ENCODE data around the gene CHST11.

Gene CHST11

DNA sequence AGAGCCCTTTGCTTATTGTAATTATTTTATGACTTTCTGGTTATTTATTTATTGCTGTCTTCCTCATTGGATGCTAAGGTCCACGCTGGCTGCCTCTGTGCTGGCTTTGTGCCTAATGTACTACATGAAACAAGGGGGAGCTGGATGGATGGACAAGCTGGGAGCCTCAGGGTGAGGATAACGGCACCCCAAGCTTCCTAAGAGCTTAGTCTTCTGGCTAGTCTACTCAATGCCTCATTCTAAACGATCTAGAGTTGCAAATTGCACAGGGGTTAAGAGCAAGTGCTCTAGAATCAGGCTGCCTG, 172.0 kb downstream of the CHST11 start:
- DNase-seq (ENCODE audit: low read depth in 2 of 2): no peak

DNA sequence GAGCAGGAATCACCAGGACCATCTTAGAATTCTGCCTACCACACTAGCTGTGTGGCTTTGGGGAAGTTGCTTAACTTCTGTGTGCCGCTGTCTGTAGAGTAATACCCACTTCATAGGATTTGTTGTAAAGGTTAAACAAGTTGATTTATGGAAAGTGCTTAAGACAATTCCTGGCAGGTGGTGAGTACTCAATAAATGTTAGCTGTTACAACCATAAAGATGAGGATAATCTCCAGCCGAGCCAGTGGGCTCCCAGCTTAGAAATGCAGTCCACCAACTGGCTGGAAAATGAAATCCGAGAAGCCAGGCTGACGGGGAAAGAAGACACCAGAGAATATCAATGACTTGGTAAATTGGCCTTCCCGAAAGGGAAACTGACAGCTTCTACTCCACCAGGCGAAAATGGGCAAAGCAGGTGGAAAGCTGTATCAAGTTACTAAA, 173.5 kb downstream of the CHST11 start:
- no peak for DNase-seq (ENCODE audit: low read depth in 2 of 2)

DNA sequence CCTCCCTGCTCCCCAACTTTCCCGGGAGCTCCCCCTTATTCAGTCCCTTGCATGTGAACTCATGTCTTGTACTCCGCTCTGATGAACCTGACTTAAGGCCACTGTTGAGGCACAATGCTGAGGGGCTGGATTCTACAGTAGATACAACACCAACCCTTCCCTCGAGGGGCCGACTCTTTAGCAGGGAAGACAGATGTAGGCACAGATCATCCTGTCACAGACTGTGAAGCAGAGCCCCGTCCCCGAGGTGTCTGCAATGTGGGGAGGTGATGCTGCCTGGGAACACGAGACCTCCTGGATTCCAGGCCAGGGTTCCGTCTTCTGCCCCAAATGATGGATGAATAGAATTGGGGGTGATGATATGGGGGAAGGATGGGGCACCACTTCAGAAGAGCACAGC, 175.1 kb downstream of the CHST11 start:
- no peak for DNase-seq (ENCODE audit: low read depth in 2 of 2)

DNA sequence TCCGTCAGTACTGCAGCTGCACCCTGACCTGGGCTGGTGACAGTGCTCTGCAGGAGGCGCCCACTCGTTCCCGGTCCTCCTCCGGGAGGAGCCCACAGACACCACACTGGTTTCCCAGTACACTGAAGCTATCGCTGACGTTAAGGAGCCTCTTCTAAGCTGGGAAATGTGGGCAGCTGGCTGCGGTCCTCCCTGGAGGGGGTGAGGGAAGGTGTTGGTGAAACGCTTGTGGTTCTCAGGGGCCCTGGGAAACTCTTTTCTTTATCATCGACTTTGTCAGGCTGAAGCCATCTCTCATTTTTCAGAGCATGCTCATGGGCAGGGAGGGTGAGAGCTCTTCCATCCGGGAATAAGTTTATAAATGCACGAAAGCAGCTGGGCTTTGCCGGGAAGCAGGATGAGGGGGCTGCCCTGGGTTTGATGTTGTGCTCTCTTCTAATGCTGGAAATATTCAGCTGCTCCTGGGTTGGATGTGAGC, 176.0 kb downstream of the CHST11 start:
- peak; percentile 61 to 63 for DNase-seq (ENCODE audit: low read depth in 2 of 2)

DNA sequence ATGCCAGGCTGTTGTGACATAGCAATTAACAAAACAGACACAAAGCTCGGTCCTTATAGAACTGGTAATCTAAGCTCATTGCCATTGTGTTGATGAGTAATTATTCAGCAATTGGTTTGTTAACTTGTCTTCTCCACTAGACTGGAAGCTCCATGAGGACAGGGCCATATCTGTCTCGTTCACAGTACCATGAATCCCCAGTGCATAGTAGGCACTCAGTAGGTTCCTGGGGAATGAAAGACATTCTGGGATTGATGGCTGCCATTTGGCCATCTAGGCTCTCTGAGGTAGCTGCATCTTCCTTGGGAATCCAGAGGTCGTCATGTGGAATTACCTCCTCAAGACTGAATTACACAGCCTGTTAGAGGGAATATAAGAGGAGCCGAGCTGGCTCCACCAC, 177.3 kb downstream of the CHST11 start:
- no peak for DNase-seq (ENCODE audit: low read depth in 2 of 2)

DNA sequence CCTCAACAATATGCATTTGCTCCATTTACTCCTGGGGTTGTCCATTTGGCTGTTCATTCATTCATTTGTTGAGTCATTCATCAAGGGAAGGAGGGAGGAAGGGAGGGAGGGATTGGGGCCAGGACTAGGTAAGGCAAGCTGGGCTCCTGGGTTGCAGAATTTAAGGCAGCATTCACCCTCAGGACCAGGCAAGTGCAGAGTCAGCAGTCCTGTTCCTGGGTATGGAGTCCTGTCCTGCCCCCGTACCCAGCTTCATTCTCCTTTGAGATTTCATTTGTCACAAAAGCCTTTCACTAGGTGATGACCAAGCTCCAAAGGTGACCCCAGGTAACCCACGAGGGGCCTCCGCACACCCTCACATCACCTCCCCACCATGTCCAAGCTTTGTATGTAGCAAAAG, 178.1 kb downstream of the CHST11 start:
- no peak for DNase-seq (ENCODE audit: low read depth in 2 of 2)

DNA sequence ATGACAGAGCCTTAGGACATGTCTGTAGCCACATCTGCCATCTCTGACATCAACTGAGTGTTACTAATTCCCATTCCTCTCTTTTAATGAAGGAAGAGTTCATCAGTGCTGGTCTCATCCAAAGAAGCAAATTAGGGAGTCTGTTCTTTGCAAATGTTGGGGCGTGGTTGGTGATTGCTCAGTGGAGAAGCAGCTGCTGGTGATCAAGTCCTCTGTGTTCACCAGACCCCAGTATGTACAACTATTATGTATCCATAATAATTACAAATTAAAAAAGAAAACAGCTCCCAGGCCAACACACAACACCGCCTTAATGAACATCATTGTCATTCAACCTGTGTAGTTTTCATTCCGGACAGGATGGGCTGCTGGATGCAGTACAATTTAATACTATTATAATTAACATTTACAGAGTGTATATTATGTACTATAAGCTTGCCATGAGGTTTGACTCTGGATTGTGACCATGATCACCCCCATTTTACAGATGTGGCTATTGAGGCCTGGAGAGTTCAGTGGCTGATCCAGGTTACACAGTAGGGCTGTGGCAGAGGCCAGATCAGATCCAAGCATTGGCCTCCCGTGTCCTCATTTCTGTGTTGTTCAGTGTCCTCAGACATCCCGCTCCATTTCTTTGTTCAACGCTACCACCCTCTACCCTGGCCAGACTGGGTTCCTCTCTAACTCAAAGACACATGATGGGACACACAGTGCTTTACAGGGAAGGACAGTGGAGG, 179.0 kb downstream of the CHST11 start:
- no peak for DNase-seq (ENCODE audit: low read depth in 2 of 2)

DNA sequence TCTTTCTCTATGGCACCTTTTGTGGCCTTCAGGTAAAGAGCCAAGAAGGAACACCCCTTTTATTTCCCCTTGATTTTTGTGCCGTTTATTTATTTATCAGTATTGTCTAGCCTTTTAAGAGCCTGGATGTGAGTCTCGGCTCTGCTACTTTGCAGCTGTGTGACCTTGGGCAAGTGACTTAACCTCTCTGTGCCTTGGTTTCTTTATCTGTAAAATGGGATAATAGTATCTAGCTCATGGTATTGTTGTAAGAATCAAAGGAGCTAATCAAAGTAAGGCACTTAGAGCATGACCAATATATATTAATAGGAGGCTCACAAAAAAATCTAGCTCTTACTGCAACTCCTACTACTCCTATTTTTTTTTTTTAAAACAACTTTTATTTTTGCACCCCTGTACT, 179.7 kb downstream of the CHST11 start:
- DNase-seq (ENCODE audit: low read depth in 2 of 2): no peak

DNA sequence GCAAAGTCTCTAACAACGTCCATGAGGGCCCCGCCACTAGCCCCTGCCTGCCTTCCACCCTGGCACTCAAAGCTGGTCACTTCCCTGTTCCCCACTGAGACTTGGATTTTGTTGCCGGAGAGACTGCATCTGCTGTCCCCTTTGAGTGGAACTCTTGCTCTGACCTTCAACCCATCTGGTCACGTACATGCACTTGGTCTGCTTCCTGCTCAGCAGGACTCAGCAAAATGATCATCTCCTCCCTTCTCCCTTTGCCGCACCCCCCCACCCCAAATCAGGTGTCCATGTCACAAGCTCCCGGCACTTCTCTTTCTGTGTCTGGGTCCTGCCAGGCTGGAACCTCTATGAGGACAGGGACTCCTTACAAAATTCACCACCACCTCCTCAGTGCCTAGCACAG, 180.9 kb downstream of the CHST11 start:
- DNase-seq (ENCODE audit: low read depth in 2 of 2): no peak

DNA sequence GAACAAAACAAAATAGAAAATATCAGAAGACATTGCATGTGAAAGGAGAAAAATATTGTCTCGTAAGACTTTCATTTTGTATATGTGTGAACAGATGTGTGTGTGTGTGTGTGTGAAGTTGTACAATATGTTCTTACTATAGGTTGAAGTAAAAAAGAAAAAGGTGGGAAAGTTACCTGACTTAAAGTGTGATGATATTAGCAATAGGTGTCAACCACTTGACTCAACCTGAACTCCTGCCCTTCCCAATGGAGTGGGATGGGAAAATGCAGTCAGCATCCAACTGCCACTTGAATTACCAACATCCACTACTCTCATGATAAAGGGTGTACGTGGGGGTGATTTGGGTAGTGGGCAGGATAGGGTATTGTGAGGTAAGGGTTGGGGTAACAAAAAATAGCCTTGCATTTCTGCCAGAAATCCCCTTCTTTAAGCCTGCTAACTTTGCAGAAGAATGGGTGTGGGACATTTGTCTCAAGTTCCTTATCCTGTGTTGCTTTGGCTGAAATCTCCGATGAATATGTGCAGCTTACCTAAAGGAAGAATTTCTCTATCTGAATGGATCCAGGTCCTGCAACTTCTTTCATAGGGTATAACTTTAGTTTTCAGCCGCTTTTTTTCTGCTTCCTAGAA, 181.6 kb downstream of the CHST11 start:
- DNase-seq (ENCODE audit: low read depth in 2 of 2): no peak

DNA sequence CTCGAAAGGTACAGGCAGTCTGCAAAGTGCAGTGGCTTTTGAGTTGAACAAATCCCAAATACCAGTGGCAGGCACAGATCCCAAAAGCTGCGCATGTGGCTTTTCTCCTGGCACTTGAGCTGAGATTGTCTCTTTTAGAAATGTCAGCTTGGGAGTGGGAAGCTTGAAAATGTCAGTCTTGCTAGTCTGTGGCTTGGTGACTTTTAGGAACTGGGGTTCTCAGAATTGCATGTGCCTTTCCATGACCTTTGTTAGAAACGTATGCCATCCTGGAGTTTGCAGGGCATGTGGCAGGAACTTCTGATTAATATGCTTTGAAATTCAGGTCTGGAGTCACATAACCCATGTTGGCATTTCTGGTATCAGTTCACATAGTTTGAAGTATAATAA, 182.1 kb downstream of the CHST11 start:
- no peak for DNase-seq (ENCODE audit: low read depth in 2 of 2)

DNA sequence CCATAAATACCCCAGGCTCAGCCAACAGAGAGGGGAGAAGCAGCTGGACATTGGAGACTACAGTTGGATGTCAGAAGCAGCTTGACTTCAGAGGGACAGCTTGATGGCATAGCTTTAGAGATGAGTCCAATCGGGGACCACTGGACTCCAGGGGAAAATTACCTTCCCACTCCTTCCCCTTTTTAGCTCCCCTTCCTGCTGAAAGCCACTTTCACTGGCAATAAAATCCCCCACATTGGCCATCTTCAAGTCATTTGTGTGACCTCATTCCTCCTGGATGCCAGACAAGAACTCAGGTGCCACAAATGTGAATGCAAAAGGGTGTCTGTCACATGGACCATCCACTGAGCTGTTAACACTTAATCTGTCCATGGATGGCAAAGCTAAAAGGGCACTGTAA, 184.2 kb downstream of the CHST11 start:
- no peak for DNase-seq (ENCODE audit: low read depth in 2 of 2)

DNA sequence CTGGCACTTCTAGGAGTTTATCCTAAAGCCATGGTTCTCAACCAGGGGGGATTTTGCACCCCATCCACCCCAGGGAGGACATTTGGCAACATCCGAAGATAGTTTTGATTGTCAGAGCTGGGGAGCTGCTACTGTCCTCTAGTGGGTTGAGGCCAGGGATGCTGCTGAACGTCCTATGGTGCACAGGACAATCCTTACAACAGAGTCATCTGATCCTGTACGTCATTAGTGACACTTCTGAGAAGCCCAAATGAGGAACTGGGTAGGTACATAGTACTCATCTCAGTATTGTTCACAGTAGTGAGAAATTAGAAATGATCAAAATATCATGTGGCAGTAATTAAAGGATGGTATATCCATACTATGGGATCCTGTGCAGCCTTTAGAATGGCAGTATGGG, 185.1 kb downstream of the CHST11 start:
- no peak for DNase-seq (ENCODE audit: low read depth in 2 of 2)

DNA sequence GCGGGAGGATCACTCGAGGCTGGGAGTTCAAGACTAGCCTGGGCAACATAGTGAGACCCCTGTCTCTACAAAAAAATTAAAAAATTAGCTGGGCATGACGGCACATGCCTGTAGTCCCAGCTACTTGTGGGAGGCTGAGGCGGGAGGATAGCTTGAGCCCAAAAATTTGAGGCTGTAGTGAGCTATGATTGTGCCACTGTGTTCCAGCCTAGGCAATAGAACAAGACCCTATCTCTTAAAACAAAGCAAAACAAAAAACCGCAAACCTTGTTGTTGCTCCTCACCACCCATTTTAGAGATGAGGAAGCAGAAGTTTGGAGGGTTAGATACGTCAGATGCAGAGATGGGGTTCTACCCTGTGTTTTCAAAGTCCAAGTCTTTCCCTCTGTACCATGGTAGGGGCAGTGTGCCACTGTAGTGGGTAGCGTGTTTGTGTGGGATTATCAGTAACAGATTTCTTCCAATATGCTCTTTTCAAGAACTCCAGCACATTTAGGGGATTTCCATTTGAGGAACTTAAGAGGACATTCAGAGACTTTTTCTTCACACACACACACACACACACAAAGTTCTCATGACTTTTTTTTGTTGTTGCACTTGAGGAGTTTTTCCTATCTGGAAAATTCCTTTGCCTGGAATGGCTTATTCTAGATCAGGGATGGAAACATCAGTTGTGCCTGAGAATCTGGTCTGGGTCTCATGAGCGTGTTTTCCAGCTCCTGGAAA, 186.5 kb downstream of the CHST11 start:
- DNase-seq (ENCODE audit: low read depth in 2 of 2): no peak

DNA sequence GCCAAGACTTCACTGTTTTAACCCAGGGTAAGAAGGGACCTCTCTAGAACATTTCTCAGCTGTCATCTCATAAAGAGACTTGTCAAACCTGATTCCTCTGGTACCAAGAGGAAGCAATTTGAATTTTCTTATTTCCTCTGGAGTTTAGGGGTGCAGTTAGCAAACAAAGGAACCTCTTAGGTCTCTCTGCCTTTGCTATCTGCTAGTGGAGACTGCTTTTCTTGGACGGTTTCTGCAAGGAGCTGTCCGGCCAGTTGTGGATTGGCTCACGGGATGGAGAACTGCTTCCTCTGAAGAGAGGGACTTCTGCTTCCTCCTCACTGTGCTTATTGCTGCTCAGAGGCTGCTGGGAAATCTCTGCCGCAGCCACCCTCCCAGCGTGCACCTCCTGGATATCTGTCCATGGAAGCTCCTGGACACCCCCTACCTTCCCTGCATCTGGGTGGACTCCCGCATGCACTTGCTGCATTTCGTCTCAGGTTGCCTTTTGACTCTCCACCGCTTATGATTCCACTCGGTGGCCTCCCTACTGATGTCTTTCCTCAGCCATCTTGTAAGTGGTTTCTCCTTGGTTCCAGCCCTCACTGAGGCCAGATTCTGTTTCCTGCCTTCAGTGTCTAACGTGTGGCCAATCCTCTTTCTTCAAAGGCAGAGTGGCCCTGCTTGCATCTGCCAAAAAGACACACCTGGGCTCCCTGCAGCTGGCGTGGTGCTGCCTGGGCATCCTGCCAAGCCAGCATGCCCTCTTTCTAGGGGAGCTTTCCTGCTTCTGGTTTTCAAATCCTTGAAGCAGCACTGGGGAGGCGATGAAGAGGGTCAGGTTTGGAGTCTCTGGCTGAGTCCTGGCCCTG, 187.3 kb downstream of the CHST11 start:
- no peak for DNase-seq (ENCODE audit: low read depth in 2 of 2)

DNA sequence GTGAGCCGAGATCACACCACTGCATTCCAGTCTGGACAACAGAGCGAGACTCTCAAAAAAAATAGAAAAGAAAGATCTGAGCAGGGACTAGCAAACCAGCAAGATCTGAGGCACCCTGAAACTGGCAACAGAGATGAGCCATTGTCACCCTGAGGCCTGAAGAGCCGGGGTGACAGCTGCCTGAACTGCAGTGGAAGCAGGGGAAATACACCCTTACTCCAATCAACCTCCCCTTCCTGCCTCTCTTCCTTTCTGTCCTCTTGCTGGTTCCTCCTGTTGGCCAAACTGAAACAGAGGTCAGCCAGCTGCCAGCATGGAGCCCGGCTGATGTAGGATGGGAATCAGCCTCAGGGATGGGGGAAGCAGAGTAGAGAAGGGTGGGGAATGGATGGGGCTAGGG, 192.0 kb downstream of the CHST11 start:
- DNase-seq (ENCODE audit: low read depth in 2 of 2): no peak

DNA sequence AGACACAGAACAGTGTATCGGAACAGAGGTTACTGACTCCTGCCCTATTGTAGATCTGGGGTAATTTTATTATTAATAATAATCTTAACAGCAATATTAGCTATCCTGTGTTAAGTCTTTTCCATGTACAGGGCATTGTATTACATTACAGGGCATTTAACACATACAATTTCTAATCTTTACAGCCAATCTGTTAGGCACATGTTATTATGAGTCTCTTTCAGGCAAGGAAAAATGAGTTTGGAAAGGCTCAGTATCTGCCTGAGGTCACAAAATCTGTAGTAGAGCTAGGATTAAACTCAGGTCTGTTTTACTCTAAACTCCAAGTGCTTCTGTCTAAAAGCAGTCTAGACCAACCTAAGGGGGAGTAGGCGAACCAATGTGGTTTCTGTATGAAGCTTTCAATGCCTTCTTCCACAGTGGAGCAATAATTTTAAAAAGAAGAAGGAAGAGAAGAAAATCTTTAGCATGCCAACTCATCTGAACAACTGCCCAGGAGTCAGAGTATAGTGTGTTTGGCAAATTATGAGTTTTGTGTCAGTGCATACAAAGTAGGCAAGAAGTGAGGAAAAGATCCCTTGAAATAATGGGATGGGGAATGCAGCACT, 192.6 kb downstream of the CHST11 start:
- DNase-seq (ENCODE audit: low read depth in 2 of 2): no peak

DNA sequence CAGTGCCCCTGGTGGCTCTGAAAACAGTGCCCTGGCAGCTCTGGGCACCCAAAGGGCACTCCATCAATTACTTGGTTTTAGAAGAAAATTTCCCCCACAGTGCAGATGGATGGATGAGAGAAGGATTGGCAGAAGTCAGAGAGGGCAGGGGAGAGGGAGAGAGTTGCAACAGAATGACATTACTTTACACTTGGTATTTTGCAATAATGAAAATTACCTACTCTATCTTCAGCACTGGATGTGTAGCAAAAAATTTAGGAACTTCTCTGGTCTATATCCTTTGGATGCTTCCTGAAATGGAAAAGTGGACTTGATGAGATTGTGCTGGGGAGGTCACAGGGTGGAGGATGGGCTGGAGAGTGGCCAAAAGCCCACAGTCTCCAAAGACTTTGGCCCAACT, 193.2 kb downstream of the CHST11 start:
- DNase-seq (ENCODE audit: low read depth in 2 of 2): no peak

DNA sequence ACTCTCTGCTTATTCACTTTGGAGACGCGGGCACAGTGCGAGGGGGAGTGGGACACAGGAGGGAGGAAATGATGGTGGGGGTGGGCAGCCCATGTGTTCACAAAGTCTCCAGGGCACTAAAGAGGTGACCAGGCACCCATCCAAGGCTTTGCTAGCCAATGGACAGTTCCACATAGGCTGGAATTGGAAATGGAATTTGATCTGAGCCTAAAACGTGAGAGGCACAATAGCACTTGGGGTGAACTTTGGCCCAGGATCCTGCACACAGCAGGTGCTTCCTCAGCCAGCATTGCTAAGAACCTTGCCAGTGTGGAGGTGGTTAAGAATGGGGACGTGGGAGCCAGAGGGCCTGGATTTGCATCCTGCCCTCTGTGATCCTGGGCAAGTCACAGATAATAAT, 193.8 kb downstream of the CHST11 start:
- DNase-seq (ENCODE audit: low read depth in 2 of 2): no peak

DNA sequence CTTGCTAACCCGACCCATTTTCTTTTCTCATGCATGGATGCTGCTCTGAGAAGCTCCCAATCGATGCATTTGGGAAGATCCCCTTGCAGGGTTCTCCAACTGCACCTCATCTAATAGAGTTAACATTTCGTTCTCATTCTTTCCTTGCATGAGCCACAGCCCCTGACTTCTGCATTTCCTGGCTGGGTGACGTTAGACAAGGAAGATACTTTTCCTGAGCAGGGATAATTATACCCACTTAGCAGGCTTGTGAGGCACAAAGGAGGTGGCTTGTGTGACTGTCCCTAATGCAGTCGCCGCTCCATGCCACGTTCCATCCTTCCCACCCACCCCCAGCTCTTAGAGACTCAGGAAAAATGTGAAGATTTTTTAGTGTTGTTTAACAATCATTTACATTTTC, 195.1 kb downstream of the CHST11 start:
- no peak for DNase-seq (ENCODE audit: low read depth in 2 of 2)

DNA sequence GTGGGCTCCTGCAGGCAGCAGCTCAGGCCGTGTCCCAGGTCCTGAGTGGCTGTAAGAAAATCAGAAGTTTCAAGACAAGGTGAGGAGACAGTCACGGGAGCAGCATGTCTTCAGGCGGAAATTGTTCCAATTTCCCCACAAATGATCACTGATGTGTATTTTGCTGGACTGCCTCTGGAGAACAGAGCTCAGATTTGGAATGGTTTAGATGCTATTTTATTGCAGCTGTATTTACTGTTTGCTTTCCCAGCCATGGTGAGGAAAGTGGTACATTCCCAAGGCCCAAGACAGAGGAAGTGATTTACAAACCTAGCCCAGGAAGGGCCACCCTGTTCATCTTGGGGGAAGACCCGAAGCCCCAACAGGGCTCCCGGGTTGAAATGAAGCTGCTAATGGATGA, 195.6 kb downstream of the CHST11 start:
- no peak for DNase-seq (ENCODE audit: low read depth in 2 of 2)

DNA sequence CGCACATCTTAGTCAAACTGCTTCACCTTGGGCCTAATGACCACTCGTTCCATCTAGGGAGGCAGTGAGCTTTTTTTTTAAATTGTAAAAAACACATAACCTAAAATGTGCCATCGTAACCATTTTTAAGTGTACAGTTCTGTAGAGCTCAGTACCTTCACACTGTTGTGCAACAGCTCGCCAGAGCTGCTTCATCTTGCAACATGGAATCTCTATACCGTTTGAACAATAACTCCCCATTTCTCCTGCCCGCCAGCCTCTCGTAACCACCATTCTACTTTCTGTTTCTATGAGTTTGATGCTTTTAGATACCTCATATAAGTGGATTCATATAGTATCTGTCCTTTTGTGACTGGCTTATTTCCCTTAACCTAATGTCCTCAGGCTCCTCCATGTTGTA, 196.2 kb downstream of the CHST11 start:
- DNase-seq (ENCODE audit: low read depth in 2 of 2): no peak
